H54 (cell line): ENCODE measurements around the gene ALDH1A3.

Source experiments
- DNase-seq: peaks from one replicate; pipeline ENCODE4 v3.0.0; 2011; ENCODE audit warnings: low spot score, mixed read lengths; ENCODE audit not compliant: insufficient read length
- FAIRE-seq: peaks from 3 replicates; lab custom pipeline; 2011; peaks lifted over from hg19 to GRCh38; lab: Jason Lieb, UNC
- POLR2A ChIP-seq: IDR thresholded peaks from 2 replicates; pipeline ENCODE4 v1.6.1; 2011; ENCODE audit warnings: low read depth, mild to moderate bottlenecking, low read length

ALDH1A3 gene

DNA sequence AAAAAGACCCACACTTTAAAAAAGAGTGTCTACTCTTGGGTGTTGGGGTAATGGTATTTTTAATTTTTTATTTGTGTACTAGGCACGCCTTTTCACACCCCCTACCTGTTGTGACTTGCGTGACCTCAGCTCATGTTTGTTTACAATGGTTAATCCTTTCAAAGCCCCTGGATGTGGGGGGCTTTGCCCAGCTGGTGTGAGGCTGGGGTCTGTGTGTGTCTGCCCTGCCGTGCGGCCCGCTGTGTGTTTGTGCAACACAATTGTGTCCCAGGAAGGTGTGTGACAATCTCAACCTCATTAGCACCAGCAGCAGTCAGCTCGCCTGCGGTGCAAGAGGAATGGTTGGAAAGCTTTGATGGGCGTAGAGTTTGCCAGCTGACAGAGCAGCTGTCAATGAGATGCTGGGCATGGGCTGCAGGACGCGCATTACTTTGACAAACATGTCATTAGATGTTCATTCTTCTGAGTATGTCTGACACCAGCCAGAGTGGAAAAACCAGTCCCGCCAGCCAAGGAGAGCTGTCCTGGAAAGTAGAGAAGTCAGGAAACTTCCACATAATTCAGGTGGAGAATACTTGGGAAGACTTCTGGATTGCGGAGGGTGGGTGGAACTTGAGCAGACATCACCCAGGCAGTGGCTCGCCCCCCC lies 49.1 kb downstream of the ALDH1A3 start:
- DNase-seq, result no peak
- FAIRE-seq, result no peak
- TF ChIP-seq POLR2A, result no peak

DNA sequence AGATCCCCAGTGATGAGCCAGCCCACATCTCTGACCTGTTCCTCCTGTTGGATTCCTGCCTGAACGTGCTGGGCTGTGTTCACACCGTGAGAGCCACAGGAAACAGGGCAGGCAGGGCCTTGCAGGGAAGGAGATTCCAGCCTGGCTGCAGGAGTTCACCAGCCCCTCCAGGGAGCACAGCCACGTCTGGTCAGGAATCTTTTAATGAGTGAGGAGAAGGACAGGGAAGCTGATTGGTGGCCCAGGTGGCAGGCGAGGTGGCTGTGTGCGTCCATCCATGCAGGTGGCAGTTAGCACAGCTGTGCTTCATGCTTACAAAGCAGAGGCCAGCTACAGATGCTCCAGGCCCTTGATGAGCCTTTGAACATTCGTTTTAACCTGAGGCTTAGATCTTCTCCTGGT lies 50.0 kb downstream of the ALDH1A3 start:
- DNase-seq (no peak), FAIRE-seq (no peak)
- no peak for TF ChIP-seq POLR2A

DNA sequence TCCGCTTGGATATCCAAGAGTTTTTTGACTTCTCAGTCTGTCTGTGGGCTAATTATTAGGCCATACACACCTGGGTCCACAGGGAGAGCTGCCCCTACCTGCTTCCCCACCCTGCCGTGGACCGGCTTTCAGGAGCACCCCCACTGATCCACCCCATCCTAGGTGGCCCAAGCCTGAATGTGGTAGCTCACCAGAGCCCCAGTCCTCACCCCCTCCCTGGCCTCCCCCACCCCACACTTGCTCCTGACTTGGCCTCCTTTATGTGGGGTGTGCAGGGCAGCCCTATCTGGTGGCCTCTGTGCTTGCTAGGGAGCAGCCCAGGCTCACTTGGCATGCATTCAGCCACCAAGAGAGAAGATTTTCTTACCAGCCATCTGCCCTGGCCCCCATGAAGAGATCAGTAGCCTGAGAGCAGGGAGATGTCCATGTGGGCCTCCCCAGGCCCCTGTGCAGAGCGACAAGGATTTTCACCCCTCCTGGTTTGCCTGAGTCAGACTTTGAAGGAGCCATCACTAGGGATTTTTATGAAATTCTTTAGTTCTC lies 50.7 kb downstream of the ALDH1A3 start:
- FAIRE-seq (no peak), DNase-seq (no peak)
- no peak for TF ChIP-seq POLR2A

DNA sequence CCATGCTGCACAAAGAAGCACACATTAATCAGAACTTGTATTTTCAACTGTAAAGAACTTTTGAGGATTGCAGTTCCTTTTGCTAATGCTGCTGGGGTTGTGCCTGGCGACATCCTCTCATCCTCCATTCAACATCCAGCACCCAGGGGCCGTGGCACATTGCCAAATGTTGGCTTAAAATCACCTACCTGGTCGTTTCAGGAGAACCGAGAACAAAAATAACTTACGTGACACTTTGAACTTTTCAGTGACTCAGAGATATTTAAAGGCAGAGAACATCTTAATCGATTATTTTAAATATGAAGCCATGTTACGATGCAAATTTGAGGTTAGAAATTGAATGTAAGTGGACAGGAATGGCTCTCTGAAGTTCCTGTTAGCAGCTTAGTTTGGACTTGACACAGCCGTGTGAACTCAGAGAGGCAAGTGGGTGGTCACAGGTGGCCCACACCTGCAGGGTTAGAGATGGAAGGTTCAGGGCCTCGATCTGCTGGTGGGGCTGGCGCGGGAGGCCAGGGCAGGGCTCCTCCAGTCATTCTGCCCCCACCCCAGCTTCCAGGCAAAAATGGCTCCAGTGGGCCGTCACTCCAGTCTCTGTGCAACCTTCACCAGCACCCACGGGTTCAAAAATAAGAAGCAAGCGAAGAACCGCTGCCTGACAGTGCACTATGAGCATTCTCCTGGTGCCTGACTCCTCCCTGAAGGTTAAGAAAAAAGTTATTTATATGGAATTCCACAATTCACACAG lies 51.7 kb downstream of the ALDH1A3 start:
- no peak for FAIRE-seq
- TF ChIP-seq POLR2A, result no peak
- no peak for DNase-seq

DNA sequence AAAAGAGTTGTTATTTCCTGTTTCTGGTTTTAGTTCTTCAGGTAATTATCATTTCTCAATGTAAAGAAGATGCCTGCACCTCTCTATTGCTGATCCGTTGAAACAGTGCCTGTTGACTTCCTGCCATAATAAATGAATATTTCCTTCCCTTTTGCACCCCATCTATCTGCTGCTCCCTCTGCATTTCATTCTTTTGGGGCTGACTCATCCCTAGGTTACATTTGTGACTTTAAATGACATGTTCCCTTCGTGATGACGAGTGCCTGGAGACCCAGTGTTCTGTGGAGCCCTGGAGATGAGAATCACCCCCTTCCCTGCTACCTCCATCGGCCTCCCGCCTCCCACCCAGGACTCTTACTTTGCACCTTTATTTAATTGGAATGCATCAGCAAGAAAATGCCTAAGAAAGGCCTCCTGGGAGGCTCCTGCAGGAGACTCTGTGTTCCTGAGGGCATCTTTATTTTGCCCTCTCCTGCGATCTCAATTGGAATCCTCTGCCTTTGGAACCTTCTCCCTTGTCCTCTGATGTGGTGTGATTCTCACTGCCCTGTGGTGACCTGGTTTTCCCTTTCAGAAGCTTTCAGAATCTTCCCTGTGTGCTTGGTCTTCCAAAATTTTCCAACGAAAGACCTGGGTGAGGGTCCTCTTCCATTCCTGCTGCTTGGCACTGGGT lies 53.2 kb downstream of the ALDH1A3 start:
- no peak for FAIRE-seq
- TF ChIP-seq POLR2A, result no peak
- DNase-seq, result no peak

DNA sequence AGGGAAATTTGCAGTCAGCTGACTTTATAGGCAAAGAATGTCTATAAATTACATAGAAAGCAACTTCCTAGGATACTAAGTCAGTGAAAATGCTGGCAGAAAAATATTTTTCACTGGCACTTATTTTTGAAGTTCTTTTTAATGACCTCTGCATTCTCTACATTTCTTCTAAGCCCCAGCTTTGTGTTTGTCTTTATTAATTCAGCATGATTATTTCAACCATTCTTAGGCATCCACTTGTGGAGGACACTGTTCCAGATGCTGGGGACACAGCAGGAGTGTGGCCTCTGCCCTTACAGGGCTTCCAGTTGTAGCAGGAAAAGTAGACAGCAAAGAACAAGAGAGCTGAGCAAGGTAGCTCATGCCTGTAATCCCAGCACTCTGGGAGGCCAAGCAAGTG lies 54.5 kb downstream of the ALDH1A3 start:
- TF ChIP-seq POLR2A, result no peak
- DNase-seq (no peak), FAIRE-seq (no peak)

DNA sequence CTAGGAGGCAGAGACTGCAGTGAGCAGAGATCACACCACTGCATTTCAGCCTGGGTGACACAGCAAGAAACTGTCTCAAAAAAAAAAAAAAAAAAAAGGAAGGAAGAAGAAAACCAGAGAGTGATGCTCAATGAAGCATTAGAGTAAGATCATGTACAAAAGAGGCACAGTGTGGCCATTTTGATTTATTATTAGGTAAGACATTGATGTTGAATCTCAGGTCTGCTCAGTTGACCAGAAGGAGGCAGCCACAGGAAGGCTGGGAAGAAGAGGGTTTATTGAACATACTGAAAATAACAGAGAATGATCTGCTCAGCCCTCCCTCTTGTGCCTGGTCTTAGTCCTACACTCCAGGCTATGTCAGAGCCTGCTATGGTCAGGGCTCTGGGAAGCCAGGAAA lies 55.1 kb downstream of the ALDH1A3 start:
- no peak for DNase-seq
- FAIRE-seq, result no peak
- no peak for TF ChIP-seq POLR2A

DNA sequence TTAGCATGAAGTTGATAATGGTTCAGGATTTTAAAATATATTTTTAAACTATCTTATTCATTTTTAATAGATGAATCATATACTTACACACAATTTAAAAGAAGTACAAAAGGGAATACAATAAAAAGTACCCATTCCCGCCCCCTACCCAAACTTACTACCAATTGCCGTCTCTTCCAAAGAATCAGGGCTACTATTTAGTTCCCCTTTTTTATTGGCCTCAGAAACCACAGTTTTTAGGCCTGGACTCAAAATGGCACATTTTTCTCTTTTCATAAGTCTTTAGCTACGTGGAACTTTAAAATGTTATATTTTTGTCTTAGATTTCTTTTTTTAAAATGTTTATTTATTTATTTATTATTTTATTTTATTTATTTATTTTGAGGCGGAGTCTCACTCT lies 57.5 kb downstream of the ALDH1A3 start:
- FAIRE-seq, result no peak

DNA sequence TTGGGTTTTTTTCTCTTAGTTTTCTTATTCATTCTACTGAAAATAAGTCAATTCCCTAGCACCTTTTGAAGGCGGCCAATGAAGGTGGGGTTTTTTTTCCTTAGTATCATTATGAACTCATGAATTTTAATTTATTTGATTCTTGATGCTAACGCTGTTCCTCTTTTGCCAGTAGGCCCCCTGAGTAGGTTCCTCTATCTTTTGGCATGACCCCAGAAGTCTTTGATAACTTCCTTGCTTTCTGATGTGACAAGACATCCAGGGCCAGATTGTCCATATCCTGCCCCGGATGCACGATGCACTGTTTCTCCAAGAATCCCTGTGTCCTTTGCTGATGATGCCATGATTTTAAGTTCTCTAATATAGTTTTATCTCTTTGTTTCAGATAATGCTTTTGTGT lies 60.2 kb downstream of the ALDH1A3 start:
- no peak for FAIRE-seq
- DNase-seq, result no peak
- no peak for TF ChIP-seq POLR2A

More for the DNA sequence above, 57.5 kb downstream of the ALDH1A3 start:
- TF ChIP-seq POLR2A, result no peak
- DNase-seq, result no peak

DNA sequence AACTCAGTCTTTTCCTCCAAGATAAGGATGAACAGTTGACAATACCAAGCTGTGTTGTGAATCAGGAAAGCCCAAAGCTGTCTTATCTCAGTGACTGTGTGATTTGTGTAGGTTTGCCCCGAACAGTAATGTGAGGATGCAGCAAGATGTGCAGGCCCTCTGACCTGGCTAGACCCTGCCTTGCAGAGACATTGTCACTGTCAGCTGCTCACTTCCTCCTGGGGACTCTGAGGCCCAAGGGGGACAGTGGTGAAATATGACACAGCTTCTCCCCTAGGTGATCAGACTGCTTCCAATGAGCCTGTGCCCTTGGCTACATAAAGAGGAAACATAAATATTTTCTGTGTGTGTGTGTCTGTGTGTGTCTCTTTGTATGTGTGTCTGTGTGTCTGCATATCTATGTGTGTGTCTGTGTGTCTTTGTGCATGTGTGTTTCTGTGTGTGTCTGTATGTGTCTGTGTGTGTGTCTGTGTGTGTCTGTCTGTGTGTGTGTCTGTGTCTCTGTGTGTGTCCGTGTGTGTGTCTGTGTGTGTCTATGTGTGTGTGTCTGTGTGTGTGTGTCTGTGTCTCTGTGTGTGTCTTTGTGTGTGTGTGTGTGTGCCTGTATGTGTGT lies 61.2 kb downstream of the ALDH1A3 start:
- TF ChIP-seq POLR2A, result no peak
- no peak for DNase-seq
- no peak for FAIRE-seq

DNA sequence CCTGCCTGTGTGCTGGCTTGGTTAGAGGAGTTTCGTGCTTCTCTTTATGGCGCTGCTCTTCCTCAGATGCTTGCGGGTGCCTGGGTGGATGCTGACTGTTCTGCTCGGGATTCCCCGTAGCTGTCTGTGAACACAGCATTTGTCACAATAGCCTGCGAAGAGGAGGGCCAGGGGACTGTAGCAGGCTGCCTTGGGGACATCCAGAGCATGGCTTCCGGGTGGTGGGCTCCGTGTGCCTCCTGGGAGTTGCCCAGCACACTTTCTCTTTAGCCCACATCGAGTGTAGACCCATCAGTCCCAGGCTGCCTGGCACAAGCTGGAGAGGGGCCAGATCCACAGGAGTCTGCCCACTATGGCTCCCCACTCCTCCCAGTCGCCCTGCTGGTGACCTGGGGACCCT lies 61.9 kb downstream of the ALDH1A3 start:
- FAIRE-seq (no peak), DNase-seq (no peak)
- no peak for TF ChIP-seq POLR2A

DNA sequence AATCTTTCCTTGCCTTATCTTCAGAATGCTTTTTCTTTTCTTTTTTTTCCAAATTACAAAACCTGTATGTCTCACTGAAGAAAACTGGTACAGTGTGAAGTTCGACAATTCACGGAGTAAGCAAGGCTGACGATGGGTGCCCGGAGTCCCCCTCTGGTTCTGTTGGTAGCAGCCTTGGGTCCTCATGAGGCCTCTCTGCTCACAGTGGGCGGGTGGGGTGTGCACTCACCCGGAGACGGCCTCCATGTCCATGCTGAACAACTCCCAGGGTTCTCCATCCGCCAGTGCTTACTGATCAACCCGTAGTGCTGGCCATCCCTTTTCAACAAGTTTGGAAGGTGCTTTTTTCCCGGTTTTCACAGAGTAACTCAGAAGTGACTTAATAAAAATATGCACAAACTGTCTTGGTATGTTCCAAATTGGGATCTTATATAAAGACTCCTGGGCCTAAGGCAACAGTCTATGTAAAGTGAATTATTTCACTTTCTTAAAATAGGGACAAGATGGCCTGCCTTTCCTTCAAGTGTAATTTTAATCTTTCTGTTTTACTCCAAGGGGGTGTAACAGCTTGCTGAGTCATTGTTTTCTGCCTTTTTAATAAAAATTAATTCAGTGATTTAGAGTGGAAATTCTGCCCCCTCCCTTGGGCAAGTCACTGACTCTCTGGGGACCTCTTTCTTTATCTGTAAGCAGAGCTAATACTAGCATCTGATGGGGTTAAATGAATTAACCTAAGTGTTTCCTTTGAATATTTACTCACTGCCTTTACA lies 63.2 kb downstream of the ALDH1A3 start:
- FAIRE-seq (no peak), DNase-seq (no peak)
- TF ChIP-seq POLR2A, result no peak

DNA sequence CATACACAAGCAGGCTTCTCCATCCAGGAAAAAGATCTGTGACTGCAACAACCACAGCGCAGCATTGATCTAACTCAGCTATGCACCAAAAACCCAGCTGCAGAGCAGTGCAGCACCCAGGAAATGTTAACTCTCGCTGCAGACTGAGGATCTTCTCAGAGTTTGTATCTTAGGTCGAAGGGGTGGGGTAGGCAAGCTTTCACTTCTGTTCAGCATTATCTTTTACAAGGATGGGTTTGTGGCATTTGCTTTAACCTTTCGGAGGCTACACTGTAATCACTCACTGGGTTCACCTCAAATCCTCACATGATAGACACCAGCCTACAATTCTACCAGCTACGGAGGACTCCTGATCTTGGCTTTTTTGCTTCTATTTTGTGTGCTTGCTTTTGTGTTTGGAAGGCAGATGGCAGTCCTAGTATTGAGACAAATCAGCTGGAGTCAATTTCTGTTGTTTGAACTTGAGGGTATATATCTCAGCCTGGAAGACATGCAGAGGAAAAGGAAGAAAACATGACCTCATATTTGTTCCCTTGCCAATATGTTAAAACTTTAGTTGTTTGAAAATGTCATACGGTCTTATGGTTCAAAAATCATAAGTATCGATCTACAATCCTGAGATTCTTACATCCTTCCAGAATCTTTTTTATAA lies 64.7 kb downstream of the ALDH1A3 start:
- DNase-seq (no peak), FAIRE-seq (no peak)
- TF ChIP-seq POLR2A, result no peak
